ENCODE measurements around the gene RPL18.

DNA sequence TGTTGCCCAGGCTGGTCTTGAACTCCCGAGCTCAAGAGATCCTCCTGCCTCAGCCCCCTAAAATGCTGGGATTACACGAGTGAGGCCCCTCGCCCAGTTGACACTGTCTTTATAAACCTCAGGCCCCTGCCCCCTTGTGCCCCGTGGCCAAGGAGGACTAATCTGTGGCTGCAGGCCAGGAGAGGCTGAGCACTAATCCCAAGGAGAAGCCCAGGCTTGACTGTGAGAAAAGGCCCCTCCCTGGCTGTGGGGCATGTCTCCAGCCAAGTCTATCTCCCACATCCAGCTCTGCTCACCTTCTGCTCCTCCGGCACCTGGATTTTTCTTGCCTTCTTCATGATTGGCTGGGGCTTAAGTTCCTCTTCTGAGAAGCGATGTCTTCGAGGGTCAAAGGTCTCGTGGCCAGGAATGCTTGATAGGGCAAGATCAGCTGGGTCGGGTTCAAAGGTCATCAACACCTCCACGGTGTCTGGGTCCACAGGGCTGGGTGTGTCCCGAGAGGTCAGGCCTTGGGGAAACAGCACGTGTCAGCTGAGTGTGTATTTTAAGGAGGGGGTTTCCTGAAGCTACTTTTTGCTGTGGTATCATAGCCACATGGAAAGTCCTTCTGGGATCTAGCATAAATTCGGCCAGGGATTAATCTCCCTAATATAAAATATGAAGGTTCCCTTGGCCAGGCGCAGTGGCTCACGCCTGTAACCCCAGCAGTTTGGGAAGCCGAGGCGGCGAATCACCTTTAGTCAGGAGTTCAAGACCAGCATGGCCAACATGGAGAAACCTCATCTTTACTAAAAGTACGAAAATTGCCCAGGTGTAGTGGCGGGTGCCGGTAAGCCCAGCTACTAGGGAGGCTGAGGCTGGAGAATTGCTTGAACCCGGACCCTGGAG lies 14.4 kb upstream of the RPL18 start:
- no peak for TF ChIP-seq CTCF (conservative IDR thresholded peaks at IDR 0.05 in 1 of 2, IDR thresholded peaks at IDR 0.05 in 1 of 2; ENCODE audit: low read depth in 1 of 2, low read length in 2 of 2)
- TF ChIP-seq EZH2 (IDR thresholded peaks at IDR 0.05; ENCODE audit: low read length, missing control alignments) = no peak

Data from fibroblast of lung (primary cell).